K562 (cell line): ENCODE data around the gene HYOU1. TPM values are rescaled to one million over a fixed set of nuclear protein-coding genes. Genes with fewer than 3 reads are reported as not detected.

Source experiments
- AFF4 ChIP-seq: sonication (generic); formaldehyde crosslinking; IDR thresholded peaks from 2 replicates; pipeline ENCODE4 v1.8.0; 2023; ENCODE audit warnings: mild to moderate bottlenecking, missing genetic modification reagents
- C11orf30 ChIP-seq: fragments of 450-650 bp; IDR thresholded peaks from 2 replicates; pipeline ENCODE4 v1.6.1; 2016; ENCODE audit warnings: low read depth, mild to moderate bottlenecking
- CREB3L1 ChIP-seq: fragments of 450-650 bp; IDR thresholded peaks from 2 replicates; pipeline ENCODE4 v1.6.1; 2014; ENCODE audit warnings: low read depth, mild to moderate bottlenecking, moderate library complexity, borderline replicate concordance
- FOSL1 ChIP-seq: fragments of 200-800 bp; sonication (Bioruptor generic); conservative IDR thresholded peaks from 2 replicates; pipeline ENCODE4 v1.6.1; 2016; ENCODE audit warnings: missing genetic modification characterization, missing compliant biosample characterization
- GTF2E2 ChIP-seq: fragments of 200-800 bp; sonication (Bioruptor generic); IDR thresholded peaks from 2 replicates; pipeline ENCODE4 v1.6.1; 2016; ENCODE audit warnings: missing genetic modification characterization, missing compliant biosample characterization
- ID3 ChIP-seq, 2 experiments: fragments of 250-450 bp in 1 of 2; fragments of 450-650 bp in 1 of 2; sonication (Bioruptor Pico) in 1 of 2; IDR thresholded peaks; 2 replicates each; pipeline versions ENCODE4 v1.6.1 to v1.8.0; 2016 to 2021; ENCODE audit warnings: mild to moderate bottlenecking in 2 of 2, moderate library complexity in 2 of 2, missing compliant biosample characterization in 1 of 2, missing genetic modification characterization in 1 of 2
- MTA3 ChIP-seq: fragments of 450-650 bp; formaldehyde crosslinking; IDR thresholded peaks from 2 replicates; pipeline ENCODE4 v1.6.1; 2017; ENCODE audit warnings: mild to moderate bottlenecking, borderline replicate concordance
- PRMT5 ChIP-seq: sonication (generic); formaldehyde crosslinking; IDR thresholded peaks from 2 replicates; pipeline ENCODE4 v1.5.0; 2020; ENCODE audit warnings: missing genetic modification reagents
- RBBP5 ChIP-seq: fragments of 200-600 bp; sonication (generic); IDR thresholded peaks from 2 replicates; pipeline ENCODE4 v1.6.1; 2012; ENCODE audit warnings: borderline replicate concordance, mild to moderate bottlenecking, low read length, control low read depth, inconsistent platforms; ENCODE audit not compliant: insufficient read depth, poor library complexity, severe bottlenecking
- SMARCE1 ChIP-seq: fragments of 450-650 bp; IDR thresholded peaks from 2 replicates; pipeline ENCODE4 v1.7.1; 2016; ENCODE audit warnings: mild to moderate bottlenecking
- SRSF9 ChIP-seq: fragments of 200-400 bp; formaldehyde crosslinking; IDR thresholded peaks from 2 replicates; pipeline ENCODE4 v1.6.1; 2017; ENCODE audit warnings: low read depth, low read length, borderline replicate concordance
- UBTF ChIP-seq, 2 experiments: IDR thresholded peaks; 2 replicates each; pipeline ENCODE4 v1.6.1; 2012; ENCODE audit warnings: improper control_type of control experiment in 2 of 2, low read depth in 2 of 2, low read length in 2 of 2, borderline replicate concordance in 1 of 2
- ZNF184 ChIP-seq: sonication (generic); formaldehyde crosslinking; IDR thresholded peaks from 2 replicates; pipeline ENCODE4 v1.5.0; 2020; ENCODE audit warnings: missing genetic modification reagents
- ZNF384 ChIP-seq: IDR thresholded peaks from 2 replicates; pipeline ENCODE4 v1.6.1; 2012; ENCODE audit warnings: low read depth, low read length, improper control_type of control experiment
- ZNF639 ChIP-seq, 2 experiments: fragments of 200-800 bp in 1 of 2; sonication (Bioruptor generic) in 1 of 2; sonication (generic) in 1 of 2; formaldehyde crosslinking in 1 of 2; IDR thresholded peaks in 1 of 2; conservative IDR thresholded peaks in 1 of 2; 2 replicates each; pipeline versions ENCODE4 v1.5.0 to v1.6.1; 2016 to 2020; ENCODE audit warnings: missing compliant biosample characterization in 1 of 2, missing genetic modification characterization in 1 of 2, missing genetic modification reagents in 1 of 2
- polyA plus RNA-seq, 8 experiments: library from polyadenylated mRNA; depleted of rRNA in 4 of 8; stranded (reverse) in 5 of 8; unstranded in 3 of 8; fragments of >200 nt; fragmentation: Nextera tagmentation in 2 of 8; fragmentation: Illumina TruSeq in 1 of 8; extraction: Ambion mirVana in 2 of 8; extraction: Trizol in 1 of 8; gene quantifications; 2 replicates each; pipeline versions ENCODE4 v1.2.1 to v1.2.3, GENCODE V29; 2011 to 2014; ENCODE audit warnings: inconsistent platforms in 1 of 8, missing spikeins in 1 of 8
- total RNA-seq, 7 experiments: library from RNA; depleted of rRNA in 6 of 7; stranded (reverse); fragments of >200 nt in 6 of 7; fragmentation: Illumina TruSeq in 2 of 7; extraction: Trizol in 2 of 7; gene quantifications; 2 replicates each; pipeline versions ENCODE4 v1.2.1 to v1.2.3, GENCODE V29; 2011 to 2021; ENCODE audit warnings: low replicate concordance in 1 of 7

The HYOU1 gene
- total and polyA plus RNA-seq, 9 of the 15 experiments (the other 6 are each of a cell fraction or from before 2014, with no cell fraction given) = 19.5 to 197 (median 128) TPM

- TF ChIP-seq AFF4 (CRISPR knock-in tag) = peak; percentile 82
- peak in 1 of 2 experiments; percentile 88; a peak in 2 of 4 replicates for TF ChIP-seq ZNF639 (CRISPR knock-in tag; conservative IDR thresholded peaks at IDR 0.05 in 1 of 2, IDR thresholded peaks at IDR 0.05 in 1 of 2)
- TF ChIP-seq SRSF9 = no peak
- TF ChIP-seq SMARCE1 = no peak
- TF ChIP-seq C11orf30 = peak; percentile 92
- TF ChIP-seq UBTF (IDR thresholded peaks at IDR 0.05; ENCODE audit: borderline replicate concordance in 1 of 2, low read depth in 2 of 2, low read length in 2 of 2) = no peak
- TF ChIP-seq ZNF184 (CRISPR knock-in tag) = no peak
- TF ChIP-seq GTF2E2 (tag) = peak; percentile 55
- peak; percentile 92 for TF ChIP-seq RBBP5
- 0 out of 2 replicates have a peak, but pooled peaks have one; percentile 4 for TF ChIP-seq ZNF384
- TF ChIP-seq MTA3 = peak; percentile 74; the same call in 1 of the 2 replicates
- TF ChIP-seq PRMT5 (CRISPR knock-in tag) = no peak
- TF ChIP-seq CREB3L1 = peak; percentile 77
- no peak for TF ChIP-seq FOSL1 (tag)
- no peak for TF ChIP-seq ID3 (CRISPR knock-in tag; IDR thresholded peaks at IDR 0.05)
- peak; percentile 63; the same call in 1 of the 2 replicates for TF ChIP-seq ID3 (tag; IDR thresholded peaks at IDR 0.05)
Measured at GRCh38 chr11:119018074-119018938, 38.7 kb downstream of the HYOU1 start, which contains the start of the genes RPS25 and TRAPPC4 (continued).
